ENCODE results near the gene NFATC4.
A peak's percentile ranks its signal among the peaks of the same experiment; 100 is the strongest.
"Not testable (repeated sequence)": the region's sequence is repeated elsewhere in the genome, so short reads cannot be mapped to it uniquely, and the experiment has no call there.

The NFATC4 gene

GRCh38 chr14:24325963-24326362, 42.0 kb upstream of the NFATC4 start:
- TF ChIP-seq EZH2 (IDR thresholded peaks at IDR 0.05; ENCODE audit: borderline replicate concordance, low read length) (no peak), CTCF (IDR thresholded peaks at IDR 0.05; ENCODE audit: low read length) (no peak)
- H3K79me2 ChIP-seq (ENCODE audit: insufficient read depth, low read length): no peaks in the 10 kb centered on the region
- H3K9me3 ChIP-seq (ENCODE audit: low read length): no peaks in the 10 kb centered on the region
- no peaks in the 10 kb centered on the region for H3F3A ChIP-seq (ENCODE audit: insufficient read depth, low read length)
- peaks cover 6% of the 10 kb centered on the region; the same call in 1 of the 2 replicates for H3K27me3 ChIP-seq (ENCODE audit: insufficient read depth, low read length)
- no peak overlapping the region for H3K4me2 ChIP-seq (ENCODE audit: low read length)
- H3K36me3 ChIP-seq (ENCODE audit: insufficient read depth, low read length): no peaks in the 10 kb centered on the region
- no peaks in the 10 kb centered on the region for H3K9me2 ChIP-seq (ENCODE audit: low read depth, low read length)
- no peaks in the 10 kb centered on the region for H3K4me1 ChIP-seq (ENCODE audit: insufficient read depth, low read length, severe bottlenecking)
- H3K9ac ChIP-seq (ENCODE audit: low read length): no peak overlapping the region
- H3K4me3 ChIP-seq (ENCODE audit: low read depth, low read length, poor library complexity, severe bottlenecking): no peak overlapping the region
- no peak overlapping the region for H3K27ac ChIP-seq (ENCODE audit: low read depth, low read length, poor library complexity, severe bottlenecking)
- H4K20me1 ChIP-seq (ENCODE audit: insufficient read depth, low read length): no peaks in the 10 kb centered on the region
- H2AFZ ChIP-seq (ENCODE audit: low read length): no peak overlapping the region

GRCh38 chr14:24327303-24327702, 40.7 kb upstream of the NFATC4 start:
- no peak overlapping the region for H3K4me3 ChIP-seq (ENCODE audit: low read depth, low read length, poor library complexity, severe bottlenecking)
- no peak overlapping the region for H3K4me2 ChIP-seq (ENCODE audit: low read length)
- no peak overlapping the region for H3K9ac ChIP-seq (ENCODE audit: low read length)

GRCh38 chr14:24327914-24328313, 40.1 kb upstream of the NFATC4 start:
- Histone ChIP-seq H3K27me3 (ENCODE audit: insufficient read depth, low read length) (peaks cover 10% of the 10 kb centered on the region; the same call in 1 of the 2 replicates), H3K4me1 (ENCODE audit: insufficient read depth, low read length, severe bottlenecking) (peaks cover 13% of the 10 kb centered on the region)
- H3K9ac ChIP-seq (ENCODE audit: low read length); H3K4me3 ChIP-seq (ENCODE audit: low read depth, low read length, poor library complexity, severe bottlenecking); H3K9me2 ChIP-seq (ENCODE audit: low read depth, low read length); H3F3A ChIP-seq (ENCODE audit: insufficient read depth, low read length); H3K27ac ChIP-seq (ENCODE audit: low read depth, low read length, poor library complexity, severe bottlenecking); H3K79me2 ChIP-seq (ENCODE audit: insufficient read depth, low read length); H4K20me1 ChIP-seq (ENCODE audit: insufficient read depth, low read length); H3K4me2 ChIP-seq (ENCODE audit: low read length); H3K36me3 ChIP-seq (ENCODE audit: insufficient read depth, low read length); H2AFZ ChIP-seq (ENCODE audit: low read length); H3K9me3 ChIP-seq (ENCODE audit: low read length): not testable (repeated sequence)
- peak; percentile 31 for TF ChIP-seq CTCF (IDR thresholded peaks at IDR 0.05; ENCODE audit: low read length)

More at GRCh38 chr14:24327303-24327702, 40.7 kb upstream of the NFATC4 start:
- H3K9me2 ChIP-seq (ENCODE audit: low read depth, low read length): no peaks in the 10 kb centered on the region
- H3K27ac ChIP-seq (ENCODE audit: low read depth, low read length, poor library complexity, severe bottlenecking): no peak overlapping the region
- no peaks in the 10 kb centered on the region for H3F3A ChIP-seq (ENCODE audit: insufficient read depth, low read length)
- H3K4me1 ChIP-seq (ENCODE audit: insufficient read depth, low read length, severe bottlenecking): peaks cover 7% of the 10 kb centered on the region
- no peak for TF ChIP-seq CTCF (IDR thresholded peaks at IDR 0.05; ENCODE audit: low read length)
- TF ChIP-seq EZH2 (IDR thresholded peaks at IDR 0.05; ENCODE audit: borderline replicate concordance, low read length): no peak
- H3K9me3 ChIP-seq (ENCODE audit: low read length): no peaks in the 10 kb centered on the region
- H3K36me3 ChIP-seq (ENCODE audit: insufficient read depth, low read length): no peaks in the 10 kb centered on the region
- H2AFZ ChIP-seq (ENCODE audit: low read length): no peak overlapping the region
- H3K79me2 ChIP-seq (ENCODE audit: insufficient read depth, low read length): no peaks in the 10 kb centered on the region
- H4K20me1 ChIP-seq (ENCODE audit: insufficient read depth, low read length): no peaks in the 10 kb centered on the region
- H3K27me3 ChIP-seq (ENCODE audit: insufficient read depth, low read length): peaks cover 10% of the 10 kb centered on the region; the same call in 1 of the 2 replicates
